ENCODE data around the gene CLEC5A.
"Not testable (repeated sequence)": the region's sequence is repeated elsewhere in the genome, so short reads cannot be mapped to it uniquely, and the experiment has no call there.

CLEC5A gene

DNA sequence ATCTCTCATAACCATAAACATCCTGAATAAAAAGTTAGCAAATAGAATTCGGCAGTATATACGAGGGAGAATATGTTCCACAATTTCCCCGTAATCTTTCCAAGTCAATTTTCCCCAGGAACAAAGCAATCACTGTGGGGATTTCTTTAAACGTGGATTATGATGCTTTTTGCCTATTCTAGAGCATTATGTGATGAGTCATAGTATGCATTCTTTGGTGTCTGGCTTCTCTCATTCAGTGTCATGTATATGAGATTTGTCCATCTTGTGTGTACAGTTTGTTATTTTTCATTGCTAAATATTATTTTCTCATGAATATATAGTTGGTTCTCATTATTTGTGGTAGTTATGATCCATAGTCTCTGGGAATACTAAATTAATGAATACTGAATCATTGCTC, 40.5 kb downstream of the CLEC5A start:
- H3K27ac ChIP-seq (replicated peaks), result no peak overlapping the region
- H3K27me3 ChIP-seq (ENCODE audit: insufficient read depth, poor library complexity, severe bottlenecking), result no peaks in the 10 kb centered on the region
- no peak overlapping the region for H3K4me3 ChIP-seq (replicated peaks; ENCODE audit: insufficient read depth, low read length)
- no peak for DNase-seq (ENCODE audit: low read depth in 1 of 2, low spot score in 1 of 2)
- TF ChIP-seq, protein P1, sequence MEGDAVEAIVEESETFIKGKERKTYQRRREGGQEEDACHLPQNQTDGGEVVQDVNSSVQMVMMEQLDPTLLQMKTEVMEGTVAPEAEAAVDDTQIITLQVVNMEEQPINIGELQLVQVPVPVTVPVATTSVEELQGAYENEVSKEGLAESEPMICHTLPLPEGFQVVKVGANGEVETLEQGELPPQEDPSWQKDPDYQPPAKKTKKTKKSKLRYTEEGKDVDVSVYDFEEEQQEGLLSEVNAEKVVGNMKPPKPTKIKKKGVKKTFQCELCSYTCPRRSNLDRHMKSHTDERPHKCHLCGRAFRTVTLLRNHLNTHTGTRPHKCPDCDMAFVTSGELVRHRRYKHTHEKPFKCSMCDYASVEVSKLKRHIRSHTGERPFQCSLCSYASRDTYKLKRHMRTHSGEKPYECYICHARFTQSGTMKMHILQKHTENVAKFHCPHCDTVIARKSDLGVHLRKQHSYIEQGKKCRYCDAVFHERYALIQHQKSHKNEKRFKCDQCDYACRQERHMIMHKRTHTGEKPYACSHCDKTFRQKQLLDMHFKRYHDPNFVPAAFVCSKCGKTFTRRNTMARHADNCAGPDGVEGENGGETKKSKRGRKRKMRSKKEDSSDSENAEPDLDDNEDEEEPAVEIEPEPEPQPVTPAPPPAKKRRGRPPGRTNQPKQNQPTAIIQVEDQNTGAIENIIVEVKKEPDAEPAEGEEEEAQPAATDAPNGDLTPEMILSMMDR (IDR thresholded peaks at IDR 0.05; ENCODE audit: insufficient read depth, low read length), result no peak
- TF ChIP-seq GABPA (IDR thresholded peaks at IDR 0.05; ENCODE audit: low read depth), result no peak
- TF ChIP-seq, protein P2, sequence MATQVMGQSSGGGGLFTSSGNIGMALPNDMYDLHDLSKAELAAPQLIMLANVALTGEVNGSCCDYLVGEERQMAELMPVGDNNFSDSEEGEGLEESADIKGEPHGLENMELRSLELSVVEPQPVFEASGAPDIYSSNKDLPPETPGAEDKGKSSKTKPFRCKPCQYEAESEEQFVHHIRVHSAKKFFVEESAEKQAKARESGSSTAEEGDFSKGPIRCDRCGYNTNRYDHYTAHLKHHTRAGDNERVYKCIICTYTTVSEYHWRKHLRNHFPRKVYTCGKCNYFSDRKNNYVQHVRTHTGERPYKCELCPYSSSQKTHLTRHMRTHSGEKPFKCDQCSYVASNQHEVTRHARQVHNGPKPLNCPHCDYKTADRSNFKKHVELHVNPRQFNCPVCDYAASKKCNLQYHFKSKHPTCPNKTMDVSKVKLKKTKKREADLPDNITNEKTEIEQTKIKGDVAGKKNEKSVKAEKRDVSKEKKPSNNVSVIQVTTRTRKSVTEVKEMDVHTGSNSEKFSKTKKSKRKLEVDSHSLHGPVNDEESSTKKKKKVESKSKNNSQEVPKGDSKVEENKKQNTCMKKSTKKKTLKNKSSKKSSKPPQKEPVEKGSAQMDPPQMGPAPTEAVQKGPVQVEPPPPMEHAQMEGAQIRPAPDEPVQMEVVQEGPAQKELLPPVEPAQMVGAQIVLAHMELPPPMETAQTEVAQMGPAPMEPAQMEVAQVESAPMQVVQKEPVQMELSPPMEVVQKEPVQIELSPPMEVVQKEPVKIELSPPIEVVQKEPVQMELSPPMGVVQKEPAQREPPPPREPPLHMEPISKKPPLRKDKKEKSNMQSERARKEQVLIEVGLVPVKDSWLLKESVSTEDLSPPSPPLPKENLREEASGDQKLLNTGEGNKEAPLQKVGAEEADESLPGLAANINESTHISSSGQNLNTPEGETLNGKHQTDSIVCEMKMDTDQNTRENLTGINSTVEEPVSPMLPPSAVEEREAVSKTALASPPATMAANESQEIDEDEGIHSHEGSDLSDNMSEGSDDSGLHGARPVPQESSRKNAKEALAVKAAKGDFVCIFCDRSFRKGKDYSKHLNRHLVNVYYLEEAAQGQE (IDR thresholded peaks at IDR 0.05; ENCODE audit: insufficient replicate concordance, low read depth), result no peak
- TF ChIP-seq SPI1 (IDR thresholded peaks at IDR 0.05; ENCODE audit: borderline replicate concordance, low read depth), result no peak
- no peak for TF ChIP-seq POLR2AphosphoS5 (IDR thresholded peaks at IDR 0.05; ENCODE audit: low read depth)

DNA sequence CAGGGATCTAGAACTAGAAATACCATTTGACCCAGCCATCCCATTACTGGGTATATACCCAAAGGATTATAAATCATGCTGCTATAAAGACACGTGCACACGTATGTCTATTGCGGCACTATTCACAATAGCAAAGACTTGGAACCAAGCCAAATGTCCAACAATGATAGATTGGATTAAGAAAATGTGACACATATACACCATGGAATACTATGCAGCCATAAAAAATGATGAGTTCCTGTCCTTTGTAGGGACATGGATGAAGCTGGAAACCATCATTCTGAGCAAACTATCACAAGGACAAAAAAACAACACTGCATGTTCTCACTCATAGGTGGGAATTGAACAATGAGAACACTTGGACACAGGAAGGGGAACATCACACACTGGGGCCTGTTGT, 47.4 kb downstream of the CLEC5A start:
- H3K27me3 ChIP-seq (ENCODE audit: insufficient read depth, poor library complexity, severe bottlenecking); DNase-seq (ENCODE audit: low read depth in 1 of 2, low spot score in 1 of 2); H3K27ac ChIP-seq (replicated peaks); H3K4me3 ChIP-seq (replicated peaks; ENCODE audit: insufficient read depth, low read length): not testable (repeated sequence)

DNA sequence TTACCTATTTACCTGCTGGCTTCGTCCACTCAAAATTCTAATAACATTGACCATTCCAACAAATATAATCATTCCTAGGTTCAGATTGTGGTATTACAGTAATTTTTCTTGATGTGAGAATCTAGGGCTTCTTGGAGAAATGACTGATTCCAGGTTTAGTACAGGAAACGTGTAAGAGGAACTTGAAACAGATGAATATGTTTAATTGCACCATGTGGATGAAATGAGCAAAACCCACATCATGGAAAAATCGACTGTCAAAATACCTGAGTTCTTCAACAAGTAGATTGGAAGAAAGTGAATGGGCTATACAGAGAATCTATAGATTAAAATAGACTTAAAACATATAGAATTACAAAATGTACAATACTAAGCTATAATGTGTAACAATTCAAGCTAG, 55.4 kb downstream of the CLEC5A start:
- DNase-seq (ENCODE audit: low read depth in 1 of 2, low spot score in 1 of 2), result peak; percentile 45 to 77
- H3K27ac ChIP-seq (replicated peaks), result peak overlapping the region; percentile 72
- TF ChIP-seq, protein P2 (IDR thresholded peaks at IDR 0.05; ENCODE audit: insufficient replicate concordance, low read depth), result no peak
- TF ChIP-seq, protein P1 (IDR thresholded peaks at IDR 0.05; ENCODE audit: insufficient read depth, low read length), result no peak
- TF ChIP-seq SPI1 (IDR thresholded peaks at IDR 0.05; ENCODE audit: borderline replicate concordance, low read depth), result peak; percentile 25; the same call in 1 of the 2 replicates
- peak; percentile 58; the same call in 1 of the 2 replicates for TF ChIP-seq GABPA (IDR thresholded peaks at IDR 0.05; ENCODE audit: low read depth)
- no peak for TF ChIP-seq POLR2AphosphoS5 (IDR thresholded peaks at IDR 0.05; ENCODE audit: low read depth)
- H3K4me3 ChIP-seq (replicated peaks; ENCODE audit: insufficient read depth, low read length), result no peak overlapping the region
- H3K27me3 ChIP-seq (ENCODE audit: insufficient read depth, poor library complexity, severe bottlenecking), result no peaks in the 10 kb centered on the region

DNA sequence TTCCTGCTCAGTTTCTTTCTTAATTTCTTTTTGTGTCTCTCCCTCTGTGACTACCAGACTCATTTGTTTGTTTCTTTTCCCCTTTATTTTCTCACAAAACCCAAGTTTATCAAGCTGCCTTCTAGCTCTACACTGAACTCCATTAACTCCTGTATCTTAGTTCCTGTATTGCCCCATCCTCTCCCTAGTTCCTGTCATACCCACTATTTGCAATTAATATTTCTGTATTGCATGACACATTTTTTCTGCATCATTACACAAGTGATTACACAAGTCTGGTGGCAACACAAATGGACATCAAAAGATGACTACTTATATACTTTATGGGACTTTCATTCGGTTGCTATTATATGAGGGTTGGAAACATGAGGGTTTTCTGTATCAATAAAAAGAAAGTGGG, 57.5 kb downstream of the CLEC5A start:
- peak overlapping the region; percentile 72 for H3K27ac ChIP-seq (replicated peaks)

More for the DNA sequence above, 57.5 kb downstream of the CLEC5A start:
- no peak overlapping the region for H3K4me3 ChIP-seq (replicated peaks; ENCODE audit: insufficient read depth, low read length)
- DNase-seq (ENCODE audit: low read depth in 1 of 2, low spot score in 1 of 2), result peak; percentile 71 to 87
- TF ChIP-seq SPI1 (IDR thresholded peaks at IDR 0.05; ENCODE audit: borderline replicate concordance, low read depth) (0 out of 2 replicates have a peak, but pooled peaks have one; percentile 35), POLR2AphosphoS5 (IDR thresholded peaks at IDR 0.05; ENCODE audit: low read depth) (peak; percentile 25; the same call in 1 of the 2 replicates), GABPA (IDR thresholded peaks at IDR 0.05; ENCODE audit: low read depth) (0 out of 2 replicates have a peak, but pooled peaks have one; percentile 15)
- TF ChIP-seq, protein P2 (IDR thresholded peaks at IDR 0.05; ENCODE audit: insufficient replicate concordance, low read depth), result no peak
- TF ChIP-seq, protein P1 (IDR thresholded peaks at IDR 0.05; ENCODE audit: insufficient read depth, low read length), result no peak
- H3K27me3 ChIP-seq (ENCODE audit: insufficient read depth, poor library complexity, severe bottlenecking), result no peaks in the 10 kb centered on the region

Measured in HL-60 (cell line).